Measurements from ENCODE around the gene ROR1.
A peak's percentile ranks its signal among the peaks of the same experiment; 100 is the strongest.

ROR1 gene

DNA sequence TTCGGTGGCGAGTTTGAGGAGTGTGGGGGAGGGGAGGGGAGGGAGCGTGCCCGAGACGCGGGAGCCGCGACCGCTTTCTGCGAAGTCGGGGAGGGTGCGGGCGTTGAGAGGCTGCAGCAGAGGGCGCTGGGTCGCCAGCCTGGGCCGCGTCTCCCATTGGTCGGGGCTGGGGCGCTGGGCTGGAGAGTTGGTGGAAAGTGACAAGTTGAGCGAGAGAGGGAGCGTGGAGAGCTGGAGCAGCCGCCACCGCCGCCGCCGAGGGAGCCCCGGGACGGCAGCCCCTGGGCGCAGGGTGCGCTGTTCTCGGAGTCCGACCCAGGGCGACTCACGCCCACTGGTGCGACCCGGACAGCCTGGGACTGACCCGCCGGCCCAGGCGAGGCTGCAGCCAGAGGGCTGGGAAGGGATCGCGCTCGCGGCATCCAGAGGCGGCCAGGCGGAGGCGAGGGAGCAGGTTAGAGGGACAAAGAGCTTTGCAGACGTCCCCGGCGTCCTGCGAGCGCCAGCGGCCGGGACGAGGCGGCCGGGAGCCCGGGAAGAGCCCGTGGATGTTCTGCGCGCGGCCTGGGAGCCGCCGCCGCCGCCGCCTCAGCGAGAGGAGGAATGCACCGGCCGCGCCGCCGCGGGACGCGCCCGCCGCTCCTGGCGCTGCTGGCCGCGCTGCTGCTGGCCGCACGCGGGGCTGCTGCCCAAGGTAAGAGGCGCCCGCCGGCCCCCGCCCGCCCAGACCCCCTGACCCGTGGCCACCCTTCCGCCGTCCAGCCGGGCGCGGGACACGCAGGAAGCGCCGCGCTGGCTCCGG lies at the start of gene ROR1:
ROR1 (plus strand) TSS at position 203 of the 802 bp plus-strand sequence.
- DNase-seq: peak; percentile 97

GRCh38 chr1:63724375-63724899 lies 49.4 kb upstream of the ROR1 start:
- DNase-seq: no peak

DNA sequence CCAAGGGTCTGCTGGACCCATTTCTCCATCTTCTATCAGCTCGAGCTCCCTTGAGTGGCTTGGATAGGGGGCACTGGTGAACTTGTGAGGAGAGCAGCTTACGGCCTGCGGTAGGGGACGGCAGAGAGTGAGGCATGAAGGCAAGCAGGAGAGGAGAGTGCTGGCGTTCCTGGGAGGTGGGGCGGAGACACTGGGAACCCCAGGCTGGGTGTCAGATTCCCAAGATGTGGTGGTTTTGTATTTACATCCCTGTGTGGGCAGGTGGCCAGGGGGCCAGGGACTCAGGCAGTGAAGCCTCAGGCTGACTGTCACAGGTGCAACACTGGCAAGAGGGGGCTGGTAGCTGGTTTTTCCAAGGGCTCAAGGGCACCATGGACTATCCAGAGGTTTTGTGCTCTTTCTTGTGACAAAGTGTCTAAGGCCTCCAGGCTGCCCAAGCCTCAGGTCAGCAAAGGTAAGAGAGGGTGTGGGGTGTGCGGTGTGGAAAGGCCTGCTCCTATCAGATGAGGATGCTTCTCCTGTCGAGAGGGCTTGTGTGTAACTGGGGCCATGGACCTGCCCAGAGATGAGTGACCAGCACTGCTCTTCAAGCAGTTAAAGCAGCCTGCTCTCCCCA lies 45.1 kb upstream of the ROR1 start:
- no peak for DNase-seq

GRCh38 chr1:63729227-63729620 lies 44.6 kb upstream of the ROR1 start:
- no peak for DNase-seq

GRCh38 chr1:63730211-63730610 lies 43.6 kb upstream of the ROR1 start:
- peak; percentile 69 for DNase-seq

GRCh38 chr1:63731117-63732043 lies 42.4 kb upstream of the ROR1 start:
- peak; percentile 71 for DNase-seq

- DNase-seq: peak; percentile 55
Observed at GRCh38 chr1:63732666-63733065, 41.2 kb upstream of the ROR1 start.

GRCh38 chr1:63738772-63739171 lies 35.0 kb upstream of the ROR1 start:
- no peak for DNase-seq

DNA sequence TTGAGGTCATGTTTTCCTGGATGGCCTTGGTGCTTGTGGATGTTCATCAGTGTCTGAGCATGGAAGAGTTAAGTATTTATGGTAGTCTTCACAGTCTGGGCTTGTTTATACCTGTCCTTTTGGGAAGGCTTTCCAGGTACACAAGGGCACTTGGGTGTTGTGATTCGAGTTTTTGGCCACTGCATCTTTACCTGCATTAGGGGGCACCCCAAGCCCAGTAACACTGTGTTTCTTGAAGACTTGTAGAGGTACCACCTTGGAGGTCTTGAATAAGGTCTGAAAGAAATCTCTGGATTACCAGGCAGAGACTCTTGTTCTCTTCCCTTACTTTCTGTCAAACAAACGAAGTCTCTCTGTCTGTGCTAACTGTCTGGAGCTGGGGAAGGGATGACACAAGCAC lies 34.4 kb upstream of the ROR1 start:
- no peak for DNase-seq

- peak; percentile 20 for DNase-seq
Observed at GRCh38 chr1:63740432-63740831, 33.4 kb upstream of the ROR1 start.

DNA sequence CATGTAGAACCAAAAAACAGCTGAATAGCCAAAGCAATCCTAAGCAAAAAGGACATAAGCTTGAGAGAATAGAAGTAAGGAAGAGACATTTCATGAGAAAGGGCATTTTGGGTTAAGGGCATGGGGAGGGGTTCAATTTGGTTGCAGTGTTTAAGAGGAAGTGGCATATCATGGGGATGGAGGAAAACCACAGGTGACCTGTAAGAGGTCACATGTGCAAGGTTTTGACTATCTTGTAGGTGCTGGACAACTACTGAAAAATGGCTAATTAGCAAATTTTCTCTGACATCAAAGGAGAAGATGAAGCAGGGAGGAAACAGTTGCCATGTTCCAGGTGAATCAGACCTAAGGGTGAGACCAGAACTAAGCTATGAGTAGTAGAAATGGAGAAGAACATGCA lies 31.3 kb upstream of the ROR1 start:
- DNase-seq: no peak

- no peak for DNase-seq
Observed at GRCh38 chr1:63743781-63744180, 30.0 kb upstream of the ROR1 start.

- DNase-seq: no peak
Observed at GRCh38 chr1:63746129-63746864, 27.5 kb upstream of the ROR1 start.

DNA sequence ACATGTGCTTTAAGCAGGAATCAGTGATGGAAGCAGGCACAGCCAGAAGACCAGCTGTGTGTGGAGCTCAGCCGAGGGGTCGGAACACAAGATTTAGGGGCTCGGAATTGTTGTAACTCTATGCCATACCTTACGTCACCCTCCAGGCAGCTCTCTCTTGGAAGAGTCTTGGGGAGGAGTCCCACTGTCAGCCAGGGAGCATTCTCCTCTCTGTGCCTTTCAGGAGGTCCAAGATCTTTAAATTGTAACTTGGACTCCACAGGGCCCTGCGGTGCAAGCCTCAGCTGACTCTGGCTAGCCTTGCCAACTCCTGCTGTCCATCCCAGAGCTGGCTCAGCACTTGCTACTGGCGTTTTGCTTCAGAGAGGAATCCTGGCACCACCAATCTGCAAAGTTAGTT lies 26.4 kb upstream of the ROR1 start:
- no peak for DNase-seq

DNA sequence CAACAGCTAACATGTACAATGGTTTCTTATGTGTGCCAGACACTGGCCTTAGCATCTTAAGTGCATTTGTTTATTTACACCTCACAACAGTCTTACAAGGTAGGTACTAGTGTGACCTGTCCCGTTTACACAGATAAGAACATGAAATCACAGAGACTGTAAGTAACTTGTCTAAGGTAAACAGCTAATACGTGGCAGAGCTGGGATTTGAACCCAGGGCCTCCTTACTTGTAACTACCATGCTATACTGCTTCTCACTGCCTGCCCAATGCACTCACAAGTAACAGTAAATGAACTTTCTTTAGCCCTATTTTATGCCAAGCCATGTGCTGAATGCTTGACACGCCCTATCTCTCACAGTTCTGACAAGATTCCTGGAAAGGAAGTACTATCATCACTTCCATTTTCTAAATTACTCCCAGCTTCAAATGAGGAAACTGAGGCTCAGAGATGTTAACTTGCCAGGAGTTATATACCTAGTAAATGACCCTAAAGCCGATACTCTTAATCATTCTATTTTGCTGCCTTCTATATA lies 25.7 kb upstream of the ROR1 start:
- no peak for DNase-seq

DNA sequence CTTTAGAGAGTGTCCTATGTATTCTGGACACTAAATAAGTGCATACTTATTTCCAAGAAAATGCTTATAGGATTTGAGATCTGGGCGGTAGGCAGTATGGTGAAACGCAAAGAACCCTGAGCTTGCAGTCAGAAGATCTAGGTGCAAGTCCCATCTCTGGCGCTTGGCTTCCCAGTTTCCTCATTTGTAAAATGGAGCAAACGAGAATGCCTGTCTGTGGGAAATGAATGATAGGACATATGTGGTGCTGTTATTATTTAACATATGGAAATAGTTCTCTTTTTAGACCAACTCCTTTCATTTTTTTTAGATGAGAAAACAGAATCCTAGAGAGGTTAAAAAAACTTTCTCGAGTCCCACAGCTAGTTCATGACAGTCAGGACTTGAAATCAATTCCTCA lies 25.2 kb upstream of the ROR1 start:
- no peak for DNase-seq

DNA sequence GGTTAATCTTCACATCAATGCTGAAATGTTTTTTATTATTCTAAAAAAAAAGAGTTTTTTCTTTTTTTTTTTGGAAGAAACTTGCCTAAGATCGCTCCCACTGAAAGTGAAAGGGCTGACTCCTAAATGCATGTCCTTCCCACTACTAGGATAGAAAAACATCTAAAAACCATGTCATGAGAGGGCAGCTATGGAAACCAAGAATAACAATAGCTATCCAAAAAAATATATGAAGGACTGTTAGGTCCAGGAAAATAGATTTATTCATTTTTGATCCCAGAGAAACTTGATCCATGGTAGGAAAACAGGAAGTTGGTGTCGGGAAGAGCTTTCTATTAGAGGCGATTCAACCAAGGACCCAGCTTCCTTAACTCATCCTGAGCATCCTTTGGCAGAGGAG lies 23.1 kb upstream of the ROR1 start:
- DNase-seq: no peak

- DNase-seq: no peak
Observed at GRCh38 chr1:63752176-63752575, 21.6 kb upstream of the ROR1 start.

DNA sequence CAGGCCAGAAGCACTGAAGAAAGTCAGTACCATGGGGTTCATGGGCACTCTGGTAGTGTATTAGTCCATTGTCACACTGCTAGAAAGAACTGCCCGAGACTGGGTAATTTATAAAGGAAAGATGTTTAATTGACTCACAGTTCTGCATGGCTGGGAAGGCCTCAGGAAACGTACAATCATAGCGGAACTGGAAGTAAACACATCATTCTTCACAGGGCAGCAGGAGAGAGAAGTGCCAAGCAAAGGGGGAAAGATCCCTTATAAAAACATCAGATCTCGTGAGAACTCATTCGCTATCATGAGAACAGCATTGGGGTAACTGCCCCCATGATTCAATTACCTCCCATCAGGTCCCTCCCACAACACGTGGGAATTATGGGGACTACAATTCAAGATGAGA lies 20.2 kb upstream of the ROR1 start:
- DNase-seq: peak; percentile 43

DNA sequence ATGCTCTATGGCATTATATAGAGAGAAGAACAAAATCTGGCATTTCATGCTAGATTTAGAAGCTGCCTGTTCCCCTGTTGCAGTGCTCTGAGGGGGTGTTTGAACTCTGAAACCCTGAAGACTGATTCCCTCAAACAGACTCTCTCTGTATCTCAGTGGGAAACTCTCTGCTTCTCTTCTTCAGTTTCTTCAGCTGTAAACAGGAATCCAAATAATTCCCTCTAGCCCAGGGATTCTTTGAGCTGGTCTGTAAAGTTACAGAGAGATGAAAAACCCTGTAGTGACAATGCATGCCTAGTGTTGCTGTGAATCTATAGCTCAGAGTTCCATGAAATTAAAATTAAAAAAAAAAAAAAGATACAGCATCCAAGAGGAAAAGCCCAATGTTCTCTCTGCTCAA lies 17.0 kb upstream of the ROR1 start:
- DNase-seq: no peak

GRCh38 chr1:63757334-63757733 lies 16.5 kb upstream of the ROR1 start:
- no peak for DNase-seq

- DNase-seq: no peak
Observed at GRCh38 chr1:63758791-63759190, 15.0 kb upstream of the ROR1 start.
